ENCODE results near the gene HMX2. TPM values are rescaled to one million over a fixed set of nuclear protein-coding genes. Genes with fewer than 3 reads are reported as not detected.

The HMX2 gene
- total and polyA plus RNA-seq, 5 experiments from 2014 or later: not detected

DNA sequence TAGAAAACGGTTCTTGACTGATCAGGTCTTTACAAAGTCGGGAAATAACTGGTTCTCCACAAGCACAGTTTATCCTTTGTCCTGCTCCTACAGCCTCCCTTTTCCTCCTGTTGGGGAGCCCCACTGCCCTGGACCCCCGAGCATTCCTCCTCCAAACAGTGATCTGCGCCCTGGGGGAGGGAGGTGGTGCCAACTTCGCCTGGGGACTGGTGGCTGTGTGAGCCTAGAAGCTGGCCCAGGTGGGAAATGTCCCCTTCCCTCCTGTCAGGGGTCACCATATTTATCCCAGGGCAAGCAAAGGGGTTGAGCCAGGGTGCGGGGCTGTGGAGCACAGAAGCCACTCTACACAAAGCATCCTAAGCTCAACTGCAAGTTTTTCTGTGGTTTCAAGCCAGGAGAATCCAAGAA lies 6.9 kb upstream of the HMX2 start:
- ATAC-seq (no peak), DNase-seq (no peak)
- H3K4me3 Mint-ChIP-seq: peak overlapping the region in 2 of 10 donors; percentile 4 to 39
- H3K4me1 Mint-ChIP-seq: peaks cover 29 to 80% (median 69%) of the 10 kb centered on the region in 4 donors
- H3K36me3 Mint-ChIP-seq: peaks cover 0 to 2% (median 0%) of the 10 kb centered on the region in 3 donors
- POLR2A ChIA-PET: interaction anchor here (0.9 kb wide), 1 partner anchor 10 kb away, joined by 3 read pairs; no protein-coding TSS in a partner anchor
- H3K27me3 Mint-ChIP-seq: peaks cover 64 to 93% (median 76%) of the 10 kb centered on the region in 5 donors
- H3K27ac Mint-ChIP-seq: no peak overlapping the region
- H3K9me3 Mint-ChIP-seq: peaks cover 0 to 4% (median 0%) of the 10 kb centered on the region in 9 donors

DNA sequence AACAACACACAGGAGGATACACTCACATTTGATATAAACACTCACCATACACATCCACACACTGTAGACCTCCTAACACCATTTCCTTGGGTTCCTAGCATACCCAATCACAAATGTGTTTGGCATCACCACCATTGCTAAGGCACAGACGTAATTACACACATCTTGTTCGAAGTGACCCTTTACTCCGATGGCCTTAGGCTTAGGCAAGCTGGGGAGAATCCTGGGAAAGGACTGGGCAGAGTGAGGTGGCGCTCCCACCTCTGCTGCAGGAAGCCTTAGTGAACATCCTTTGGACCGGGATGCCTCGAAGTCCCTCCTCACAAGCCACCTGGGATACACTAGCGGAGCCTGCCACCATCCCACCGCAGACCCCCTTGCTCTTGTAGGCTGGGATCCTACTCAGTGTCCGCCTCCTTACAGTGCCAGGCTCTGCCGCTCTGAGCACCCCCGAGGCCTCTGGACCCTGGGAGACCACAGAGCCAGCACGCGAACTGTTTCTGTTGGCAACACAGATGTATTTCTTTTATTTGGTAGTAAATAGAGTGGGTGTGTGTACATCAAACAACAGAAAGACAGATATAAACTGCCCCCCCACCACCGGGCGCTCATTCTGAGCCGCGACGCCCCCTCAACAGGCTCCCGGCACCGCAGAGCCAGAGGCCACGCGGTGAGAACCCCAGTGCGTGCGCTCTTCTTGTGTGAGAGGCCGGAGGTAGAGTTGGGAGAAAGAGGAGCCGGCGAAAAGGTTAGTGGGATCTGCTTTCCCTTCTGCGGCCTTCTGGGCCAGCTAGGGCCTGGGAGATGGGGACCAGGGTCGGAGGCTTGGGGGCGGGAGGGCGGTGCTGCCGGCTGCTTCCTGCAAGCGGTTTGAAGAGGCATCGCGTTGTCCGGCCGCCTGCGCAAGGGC lies 5.9 kb upstream of the HMX2 start:
- Mint-ChIP-seq H3K4me3 (peak overlapping the region in 8 of 10 donors; percentile 0 to 62 (median 34)), H3K9me3 (peaks cover 0 to 2% (median 0%) of the 10 kb centered on the region in 9 donors), H3K27ac (no peak overlapping the region), H3K27me3 (peaks cover 66 to 95% (median 78%) of the 10 kb centered on the region in 5 donors), H3K36me3 (peaks cover 0 to under 1% (median 0%) of the 10 kb centered on the region in 3 donors), H3K4me1 (peaks cover 31 to 84% (median 71%) of the 10 kb centered on the region in 4 donors)
- DNase-seq (no peak), ATAC-seq (no peak)
- POLR2A ChIA-PET: interaction anchor here (0.9 kb wide), 1 partner anchor 9 kb away, joined by 3 read pairs; no protein-coding TSS in a partner anchor

DNA sequence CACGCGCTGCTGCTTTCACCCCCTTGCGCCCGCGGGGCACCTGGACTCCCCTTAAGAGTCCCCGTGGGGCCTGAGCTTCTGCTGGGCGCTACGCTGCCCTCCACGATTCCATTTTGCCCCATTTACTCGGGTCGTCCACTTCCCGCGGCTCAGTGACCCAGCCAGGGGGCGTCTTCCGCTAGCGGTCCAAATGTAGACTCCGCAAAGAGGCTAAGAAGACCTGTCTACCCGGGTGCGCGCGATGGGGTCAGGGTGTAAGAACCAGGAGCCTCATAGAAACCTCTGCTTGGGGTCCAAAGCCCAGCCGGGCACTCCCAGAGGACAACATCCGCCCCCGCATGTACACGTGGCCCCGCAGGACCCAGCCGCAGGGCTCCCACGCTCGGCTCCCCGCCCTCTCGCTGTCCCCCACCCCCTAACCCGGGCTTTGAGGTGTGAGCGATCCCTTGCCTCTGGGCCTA lies 5.2 kb upstream of the HMX2 start:
- peak overlapping the region in 9 of 10 donors; percentile 18 to 75 (median 62) for H3K4me3 Mint-ChIP-seq
- DNase-seq (no peak), ATAC-seq (no peak)
- H3K4me1 Mint-ChIP-seq: peaks cover 31 to 87% (median 70%) of the 10 kb centered on the region in 4 donors
- H3K36me3 Mint-ChIP-seq: no peaks in the 10 kb centered on the region
- H3K9me3 Mint-ChIP-seq: peaks cover 0 to 2% (median 0%) of the 10 kb centered on the region in 9 donors
- H3K27ac Mint-ChIP-seq: peak overlapping the region in 2 of 10 donors; percentile 47 to 85
- POLR2A ChIA-PET: no interaction called here
- H3K27me3 Mint-ChIP-seq: peaks cover 70 to 98% (median 81%) of the 10 kb centered on the region in 5 donors

DNA sequence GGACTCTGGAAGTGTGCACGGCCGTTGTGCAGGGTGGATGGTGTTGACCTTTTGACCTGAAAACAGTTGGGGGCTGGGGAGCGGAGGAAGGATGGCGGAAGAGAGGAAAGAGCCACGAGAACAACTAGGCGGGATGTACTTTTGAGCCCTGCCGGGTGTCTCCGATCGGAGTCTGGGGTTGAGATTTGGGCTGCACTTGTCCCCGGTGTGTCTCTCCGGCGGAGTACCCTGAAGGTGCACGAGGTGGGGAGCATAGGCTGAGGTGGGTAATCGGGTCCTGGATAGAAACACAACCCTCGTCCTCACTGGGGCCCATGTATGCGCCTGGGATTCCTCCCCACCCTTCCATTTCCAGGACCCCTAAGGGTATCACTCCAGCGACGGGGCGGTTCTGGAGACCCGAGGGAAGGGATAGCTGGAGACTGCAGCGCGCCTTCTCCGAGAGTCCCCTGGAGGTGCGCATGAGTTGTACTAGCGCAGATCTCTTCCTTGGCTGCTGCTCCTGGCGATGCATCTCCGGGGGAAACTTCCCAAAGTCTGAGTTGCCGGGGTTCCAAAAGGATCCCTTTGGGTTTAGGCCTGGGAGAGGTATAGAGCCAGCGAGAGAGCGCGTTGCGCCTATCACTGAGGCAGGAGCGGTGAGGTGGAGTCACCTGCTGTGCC lies 4.6 kb upstream of the HMX2 start:
- POLR2A ChIA-PET: interaction anchor here (0.6 to 1.2 kb wide), 2 partner anchors 11 to 18 kb away, joined by 3 read pairs; partner anchors contain the start of gene BUB3
- DNase-seq (no peak), ATAC-seq (no peak)
- Mint-ChIP-seq H3K36me3 (no peaks in the 10 kb centered on the region), H3K9me3 (no peaks in the 10 kb centered on the region), H3K4me1 (peaks cover 29 to 84% (median 67%) of the 10 kb centered on the region in 4 donors), H3K27ac (peak overlapping the region in 4 of 10 donors; percentile 1 to 85 (median 31)), H3K4me3 (peak overlapping the region; percentile 18 to 75 (median 58)), H3K27me3 (peaks cover 68 to 92% (median 76%) of the 10 kb centered on the region in 5 donors)

DNA sequence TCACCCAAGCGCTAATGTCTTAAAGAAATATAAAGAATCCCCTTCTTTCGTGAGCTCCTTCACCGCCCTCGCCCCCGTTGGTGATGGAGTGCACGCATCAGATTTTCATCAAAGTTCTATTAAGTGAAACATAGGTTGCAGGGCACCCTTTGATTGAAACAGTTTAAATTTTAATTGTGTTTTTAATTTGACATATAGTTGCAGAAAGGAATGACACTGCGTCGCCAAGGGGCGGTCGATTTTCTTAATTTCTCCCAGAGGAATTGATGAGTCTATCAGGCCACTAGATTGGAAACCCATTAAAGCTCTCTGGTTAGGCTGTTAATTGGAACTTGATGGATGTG lies 4.1 kb upstream of the HMX2 start:
- H3K27ac Mint-ChIP-seq: peak overlapping the region in 3 of 10 donors; percentile 1 to 16 (median 15)
- H3K27me3 Mint-ChIP-seq: peaks cover 66 to 91% (median 73%) of the 10 kb centered on the region in 5 donors
- ATAC-seq (no peak), DNase-seq (no peak)
- peak overlapping the region in 8 of 10 donors; percentile 15 to 74 (median 58) for H3K4me3 Mint-ChIP-seq
- no peaks in the 10 kb centered on the region for H3K9me3 Mint-ChIP-seq
- POLR2A ChIA-PET: interaction anchor here (0.6 to 1.2 kb wide), 2 partner anchors 10 to 17 kb away, joined by 3 read pairs; partner anchors contain the start of gene BUB3
- no peaks in the 10 kb centered on the region for H3K36me3 Mint-ChIP-seq
- peaks cover 28 to 81% (median 66%) of the 10 kb centered on the region in 4 donors for H3K4me1 Mint-ChIP-seq

DNA sequence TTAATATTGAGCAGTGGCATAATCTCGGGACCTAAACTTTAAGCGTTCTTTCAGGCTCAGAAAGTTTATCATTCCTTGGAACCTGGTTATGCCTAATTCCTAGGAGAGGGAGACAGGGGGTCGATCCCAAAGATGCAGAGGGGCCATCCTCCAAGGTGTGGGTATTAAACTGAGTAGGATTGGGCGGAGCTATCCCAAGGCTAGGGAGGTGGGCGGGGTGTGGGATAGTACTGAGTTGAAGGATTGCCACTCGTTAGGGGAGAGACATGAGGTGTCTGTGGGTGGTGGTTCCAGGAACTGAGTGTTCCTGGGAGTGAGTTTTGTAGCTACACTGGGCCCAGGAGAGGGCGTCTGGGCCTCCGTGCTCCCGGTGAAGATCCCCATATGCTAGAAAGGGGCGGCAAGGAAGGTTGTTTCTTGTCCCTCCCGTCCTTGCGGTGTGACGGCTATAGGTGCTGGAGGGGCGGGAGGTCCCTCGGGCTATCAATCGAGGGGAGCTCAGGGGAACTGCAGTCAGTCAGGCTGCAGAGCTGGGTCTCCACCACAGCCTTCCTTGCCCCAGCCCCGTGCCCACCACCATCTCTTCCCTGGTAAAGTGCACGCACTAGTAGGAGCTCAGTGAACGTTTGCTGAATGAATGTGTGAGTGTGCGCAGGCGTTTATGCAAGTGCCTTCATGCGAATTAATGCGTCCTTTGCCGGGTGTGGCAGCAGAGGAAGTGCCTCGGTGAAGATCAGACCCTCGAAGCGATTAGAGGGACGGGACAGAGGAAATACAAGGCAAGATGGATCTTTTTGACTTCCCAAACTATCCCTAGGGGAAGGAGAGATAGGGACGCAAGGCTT lies 3.0 kb upstream of the HMX2 start:
- peaks cover 25 to 79% (median 65%) of the 10 kb centered on the region in 4 donors for H3K4me1 Mint-ChIP-seq
- POLR2A ChIA-PET: interaction anchor here (1.3 kb wide), 1 partner anchor 9 kb away, joined by 4 read pairs; the partner anchor contains the start of gene BUB3
- no peak for DNase-seq
- no peaks in the 10 kb centered on the region for H3K36me3 Mint-ChIP-seq
- no peak for ATAC-seq
- H3K27me3 Mint-ChIP-seq: peaks cover 61 to 91% (median 67%) of the 10 kb centered on the region in 5 donors
- no peak overlapping the region for H3K27ac Mint-ChIP-seq
- no peaks in the 10 kb centered on the region for H3K9me3 Mint-ChIP-seq
- H3K4me3 Mint-ChIP-seq: peak overlapping the region in 9 of 10 donors; percentile 13 to 78 (median 65)

DNA sequence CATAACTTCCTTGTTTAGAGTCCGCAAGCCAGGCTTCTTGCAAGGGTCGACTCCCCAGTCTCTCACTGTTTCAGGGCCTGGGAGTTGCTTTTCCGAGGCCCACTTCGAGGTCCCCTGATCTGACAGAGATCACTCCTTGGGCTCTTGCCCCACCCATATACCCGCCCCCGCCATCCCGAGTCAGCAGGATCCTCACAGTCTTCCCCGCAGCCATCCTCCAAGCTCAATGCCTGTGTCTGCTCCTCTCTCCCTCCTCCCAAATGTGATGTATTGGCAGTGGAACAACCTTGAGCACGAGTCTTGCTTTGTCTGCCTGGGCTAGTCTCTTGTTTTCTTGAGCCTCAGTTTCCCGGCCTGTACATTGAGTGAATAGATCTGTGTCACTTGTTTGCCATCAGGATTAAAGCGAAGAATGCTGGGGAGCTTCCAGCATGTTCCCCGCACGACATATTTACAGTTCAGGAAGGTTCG lies 2.4 kb upstream of the HMX2 start:
- ATAC-seq: no peak
- Mint-ChIP-seq H3K9me3 (no peaks in the 10 kb centered on the region), H3K4me1 (peaks cover 22 to 78% (median 66%) of the 10 kb centered on the region in 4 donors), H3K27ac (no peak overlapping the region), H3K36me3 (no peaks in the 10 kb centered on the region), H3K4me3 (peak overlapping the region; percentile 3 to 78 (median 70)), H3K27me3 (peaks cover 56 to 91% (median 65%) of the 10 kb centered on the region in 5 donors)
- DNase-seq: no peak
- POLR2A ChIA-PET: interaction anchor here (1.3 kb wide), 1 partner anchor 9 kb away, joined by 4 read pairs; the partner anchor contains the start of gene BUB3

DNA sequence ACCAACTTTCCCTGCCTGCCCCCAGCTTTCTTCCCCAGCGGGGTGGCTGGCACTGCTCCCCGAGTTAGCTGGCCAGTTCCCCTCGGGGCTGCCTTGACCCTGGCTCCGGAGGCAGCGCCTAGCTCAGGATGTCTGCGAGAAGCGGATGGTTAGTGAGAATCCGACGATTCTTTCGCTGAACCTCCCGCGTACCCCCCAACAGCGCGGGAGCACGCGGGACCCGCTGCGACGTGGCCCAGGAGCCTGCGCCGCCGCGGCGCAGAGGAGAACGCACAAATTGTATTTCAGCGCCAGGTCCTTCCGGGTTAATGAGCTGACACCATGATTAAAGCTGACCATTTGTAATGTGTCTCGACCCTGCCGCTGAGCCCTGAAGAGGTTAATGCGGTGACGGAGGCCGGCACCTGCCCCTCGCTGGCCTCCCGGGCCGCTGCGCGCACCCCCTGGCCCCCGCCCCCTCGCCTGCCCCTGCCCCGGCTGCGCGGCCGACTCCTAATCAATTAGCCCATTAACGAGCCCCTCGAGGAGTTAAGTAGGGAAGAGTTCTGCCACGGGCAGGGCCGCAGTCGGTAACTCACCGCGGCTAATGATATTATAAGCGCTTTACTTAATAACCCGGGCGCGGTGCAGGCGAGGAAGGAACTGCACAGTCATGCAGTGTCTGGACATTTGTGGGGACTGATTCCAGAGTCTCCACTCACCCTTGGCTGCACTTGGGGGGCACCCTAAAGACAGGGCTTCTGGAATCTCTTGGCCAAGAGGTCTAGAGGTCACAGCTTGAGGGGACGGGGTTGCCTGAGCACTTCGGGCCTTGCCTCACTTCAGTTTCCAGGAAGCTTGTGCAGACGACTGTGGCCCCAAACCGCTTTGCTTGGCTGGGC lies 1.7 kb upstream of the HMX2 start:
- no peak for DNase-seq
- peaks cover 50 to 86% (median 61%) of the 10 kb centered on the region in 5 donors for H3K27me3 Mint-ChIP-seq
- H3K36me3 Mint-ChIP-seq: no peaks in the 10 kb centered on the region
- peaks cover 22 to 79% (median 68%) of the 10 kb centered on the region in 4 donors for H3K4me1 Mint-ChIP-seq
- peak overlapping the region; percentile 3 to 78 (median 67) for H3K4me3 Mint-ChIP-seq
- ATAC-seq: no peak
- H3K27ac Mint-ChIP-seq: no peak overlapping the region
- no peaks in the 10 kb centered on the region for H3K9me3 Mint-ChIP-seq
- POLR2A ChIA-PET: interaction anchor here (1.3 kb wide), 1 partner anchor 8 kb away, joined by 4 read pairs; the partner anchor contains the start of gene BUB3

DNA sequence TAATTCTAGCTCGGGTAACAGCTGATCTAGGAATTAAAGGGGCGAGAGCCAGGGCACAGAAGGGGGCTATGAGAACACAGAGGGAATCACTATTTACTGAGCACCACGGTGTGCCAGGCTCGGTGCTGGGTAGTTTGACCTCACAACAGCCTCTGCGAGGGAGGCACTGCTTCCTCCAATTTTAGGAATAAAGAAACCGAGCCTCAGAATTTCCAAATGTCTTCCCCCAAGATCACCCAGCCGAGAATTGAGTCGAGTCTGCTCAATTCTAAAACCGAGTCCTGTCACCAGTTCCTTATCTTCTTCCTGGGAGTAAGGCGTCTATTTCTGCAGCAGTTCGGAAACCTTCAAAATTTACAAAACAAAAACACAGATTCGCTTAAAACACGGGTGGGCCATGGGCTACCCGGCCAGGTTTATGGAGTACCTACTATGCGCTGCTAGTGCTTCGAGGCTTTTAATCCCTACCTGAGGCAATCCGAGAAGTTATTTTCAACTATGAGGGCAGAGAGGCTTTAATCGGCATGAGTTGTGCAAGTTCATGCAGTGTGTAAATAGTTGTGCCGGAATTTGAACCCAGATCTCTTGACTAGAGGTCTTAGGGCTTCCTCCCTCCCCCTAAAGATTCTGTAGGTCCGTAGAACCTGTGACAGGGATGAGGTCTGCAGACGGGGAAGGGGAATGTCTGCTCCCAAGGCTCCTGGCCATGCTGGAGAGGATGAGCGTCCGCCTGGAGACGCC lies 872 bp upstream of the HMX2 start:
- no peak overlapping the region for H3K27ac Mint-ChIP-seq
- H3K4me3 Mint-ChIP-seq: peak overlapping the region; percentile 26 to 77 (median 63)
- ATAC-seq (no peak), DNase-seq (no peak)
- no peaks in the 10 kb centered on the region for H3K36me3 Mint-ChIP-seq
- peaks cover 43 to 79% (median 59%) of the 10 kb centered on the region in 5 donors for H3K27me3 Mint-ChIP-seq
- peaks cover 22 to 77% (median 68%) of the 10 kb centered on the region in 4 donors for H3K4me1 Mint-ChIP-seq
- no peaks in the 10 kb centered on the region for H3K9me3 Mint-ChIP-seq
- POLR2A ChIA-PET: no interaction called here

DNA sequence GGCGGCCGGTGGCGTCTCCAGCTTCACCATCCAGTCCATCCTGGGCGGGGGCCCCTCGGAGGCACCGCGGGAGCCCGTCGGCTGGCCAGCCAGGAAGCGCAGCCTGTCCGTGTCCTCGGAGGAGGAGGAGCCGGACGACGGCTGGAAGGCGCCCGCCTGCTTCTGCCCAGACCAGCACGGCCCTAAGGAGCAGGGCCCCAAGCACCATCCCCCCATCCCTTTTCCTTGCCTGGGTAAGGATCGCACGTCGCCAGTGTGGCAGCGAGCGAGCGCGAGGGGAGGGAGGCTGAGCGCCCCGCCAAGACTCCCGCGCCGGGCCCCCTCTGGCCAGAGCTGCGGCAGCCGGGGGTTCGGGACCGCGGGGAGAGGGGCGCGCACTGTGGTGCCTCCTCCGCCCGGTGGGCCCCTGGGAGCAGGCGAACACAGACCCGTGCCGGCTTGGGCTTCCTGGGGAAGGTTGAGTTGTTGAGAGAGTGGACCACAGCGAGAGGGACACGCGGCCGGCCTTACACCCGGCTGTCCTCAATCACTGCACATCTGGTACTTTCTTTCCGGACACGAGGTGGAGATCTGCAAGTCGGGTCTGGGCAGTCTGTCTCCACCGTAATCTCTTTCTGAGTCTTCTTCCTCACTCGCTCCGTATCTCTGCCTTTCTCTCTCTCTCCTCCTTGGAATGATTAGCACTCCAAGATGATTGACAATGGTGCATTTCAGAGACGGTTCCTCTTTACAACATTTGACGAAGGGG lies 652 bp downstream of the HMX2 start:
- POLR2A ChIA-PET: no interaction called here
- peak overlapping the region; percentile 55 to 87 (median 78) for H3K4me3 Mint-ChIP-seq
- H3K27me3 Mint-ChIP-seq: peaks cover 35 to 64% (median 53%) of the 10 kb centered on the region in 5 donors
- ATAC-seq: no peak
- no peaks in the 10 kb centered on the region for H3K36me3 Mint-ChIP-seq
- peaks cover 22 to 66% (median 62%) of the 10 kb centered on the region in 4 donors for H3K4me1 Mint-ChIP-seq
- H3K27ac Mint-ChIP-seq: peak overlapping the region in 1 of 10 donors; percentile 27
- no peaks in the 10 kb centered on the region for H3K9me3 Mint-ChIP-seq
- no peak for DNase-seq

Data from naive thymus-derived CD8-positive, alpha-beta T cell (primary cell).